Measurements from ENCODE around the gene EGFL7.
"Not testable (repeated sequence)": the region's sequence is repeated elsewhere in the genome, so short reads cannot be mapped to it uniquely, and the experiment has no call there.

The EGFL7 gene

DNA sequence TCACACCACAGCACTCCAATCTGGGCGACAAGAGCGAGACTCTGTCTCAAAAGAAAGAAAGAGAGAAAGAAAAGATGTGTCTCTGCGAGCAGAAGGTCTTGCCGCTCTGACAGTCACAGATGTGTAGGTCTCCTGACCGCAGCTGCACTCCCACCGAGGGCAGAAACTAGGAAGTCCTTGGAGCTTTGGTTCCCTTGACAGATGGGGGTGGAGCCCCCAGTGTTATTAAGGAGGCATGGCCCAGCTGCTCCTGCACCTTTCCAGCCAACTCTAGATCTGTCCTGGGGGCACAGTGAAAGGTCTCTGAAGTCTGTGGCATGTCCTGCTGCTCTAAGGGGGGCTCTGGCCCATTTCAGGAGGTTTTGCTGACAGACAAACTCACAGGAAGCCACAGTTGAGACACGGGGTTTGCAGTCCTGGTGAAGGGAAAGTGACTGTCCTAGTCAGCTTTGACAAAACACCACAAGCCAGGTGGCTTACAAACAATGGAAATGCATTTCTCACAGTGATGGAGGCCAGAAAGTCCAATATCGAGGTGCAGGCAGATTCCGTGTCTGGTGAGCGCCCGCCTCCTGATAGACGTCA is 40.7 kb downstream of the EGFL7 start:
- H3K36me3 ChIP-seq (ENCODE audit: control insufficient read depth, insufficient read depth, low read length), result no peaks in the 10 kb centered on the region

GRCh38 chr9:136704741-136705140 is 42.0 kb downstream of the EGFL7 start:
- H3K4me3 ChIP-seq (ENCODE audit: low read depth, low read length); H3K9ac ChIP-seq; H3K79me2 ChIP-seq; H3K27me3 ChIP-seq (ENCODE audit: control insufficient read depth, insufficient read depth, low read length); H3K36me3 ChIP-seq (ENCODE audit: control insufficient read depth, insufficient read depth, low read length); H2AFZ ChIP-seq; H3K4me1 ChIP-seq; H3K4me2 ChIP-seq (ENCODE audit: low read length); H3K9me3 ChIP-seq (ENCODE audit: control insufficient read depth, low read length); H3K27ac ChIP-seq: not testable (repeated sequence)

More for the DNA sequence above, 40.7 kb downstream of the EGFL7 start:
- Histone ChIP-seq H2AFZ (no peak overlapping the region), H3K9ac (no peak overlapping the region), H3K79me2 (no peaks in the 10 kb centered on the region), H3K4me1 (no peaks in the 10 kb centered on the region), H3K4me3 (ENCODE audit: low read depth, low read length) (no peak overlapping the region), H3K27ac (no peak overlapping the region), H3K9me3 (ENCODE audit: control insufficient read depth, low read length) (no peaks in the 10 kb centered on the region), H3K4me2 (ENCODE audit: low read length) (no peak overlapping the region), H3K27me3 (ENCODE audit: control insufficient read depth, insufficient read depth, low read length) (no peaks in the 10 kb centered on the region)
- TF ChIP-seq, protein P1, sequence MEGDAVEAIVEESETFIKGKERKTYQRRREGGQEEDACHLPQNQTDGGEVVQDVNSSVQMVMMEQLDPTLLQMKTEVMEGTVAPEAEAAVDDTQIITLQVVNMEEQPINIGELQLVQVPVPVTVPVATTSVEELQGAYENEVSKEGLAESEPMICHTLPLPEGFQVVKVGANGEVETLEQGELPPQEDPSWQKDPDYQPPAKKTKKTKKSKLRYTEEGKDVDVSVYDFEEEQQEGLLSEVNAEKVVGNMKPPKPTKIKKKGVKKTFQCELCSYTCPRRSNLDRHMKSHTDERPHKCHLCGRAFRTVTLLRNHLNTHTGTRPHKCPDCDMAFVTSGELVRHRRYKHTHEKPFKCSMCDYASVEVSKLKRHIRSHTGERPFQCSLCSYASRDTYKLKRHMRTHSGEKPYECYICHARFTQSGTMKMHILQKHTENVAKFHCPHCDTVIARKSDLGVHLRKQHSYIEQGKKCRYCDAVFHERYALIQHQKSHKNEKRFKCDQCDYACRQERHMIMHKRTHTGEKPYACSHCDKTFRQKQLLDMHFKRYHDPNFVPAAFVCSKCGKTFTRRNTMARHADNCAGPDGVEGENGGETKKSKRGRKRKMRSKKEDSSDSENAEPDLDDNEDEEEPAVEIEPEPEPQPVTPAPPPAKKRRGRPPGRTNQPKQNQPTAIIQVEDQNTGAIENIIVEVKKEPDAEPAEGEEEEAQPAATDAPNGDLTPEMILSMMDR (IDR thresholded peaks at IDR 0.05), result no peak

DNA sequence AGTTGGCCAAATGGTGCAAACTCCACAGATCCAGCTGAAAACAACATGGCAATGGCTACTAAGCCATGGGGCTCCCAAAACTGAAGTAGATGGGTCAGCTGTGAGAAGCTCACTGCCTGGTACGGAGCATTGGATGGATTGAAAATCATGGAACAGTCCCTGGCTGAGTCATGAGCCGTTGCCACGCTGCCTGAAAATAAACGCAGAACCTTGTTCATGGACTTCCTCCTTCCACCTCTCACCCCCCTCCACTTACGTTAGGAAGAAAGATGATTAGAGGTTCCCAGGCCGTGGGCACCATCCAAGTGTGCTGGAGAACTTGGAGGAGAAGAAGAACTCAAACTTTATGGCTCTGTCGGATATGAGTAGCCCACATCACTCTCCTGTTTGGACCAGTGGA is 42.8 kb downstream of the EGFL7 start:
- H3K4me2 ChIP-seq (ENCODE audit: low read length), result no peak overlapping the region
- H3K4me3 ChIP-seq (ENCODE audit: low read depth, low read length), result no peak overlapping the region
- H3K4me1 ChIP-seq, result no peaks in the 10 kb centered on the region
- TF ChIP-seq, protein P1 (IDR thresholded peaks at IDR 0.05), result no peak
- H3K9me3 ChIP-seq (ENCODE audit: control insufficient read depth, low read length), result no peaks in the 10 kb centered on the region
- H2AFZ ChIP-seq, result no peak overlapping the region
- H3K27ac ChIP-seq, result no peak overlapping the region
- no peak overlapping the region for H3K9ac ChIP-seq
- no peaks in the 10 kb centered on the region for H3K79me2 ChIP-seq
- no peaks in the 10 kb centered on the region for H3K27me3 ChIP-seq (ENCODE audit: control insufficient read depth, insufficient read depth, low read length)
- no peaks in the 10 kb centered on the region for H3K36me3 ChIP-seq (ENCODE audit: control insufficient read depth, insufficient read depth, low read length)

- Histone ChIP-seq H3K4me1 (no peaks in the 10 kb centered on the region), H3K79me2 (no peaks in the 10 kb centered on the region), H2AFZ (no peak overlapping the region), H3K27ac (no peak overlapping the region), H3K9ac (no peak overlapping the region), H3K27me3 (ENCODE audit: control insufficient read depth, insufficient read depth, low read length) (no peaks in the 10 kb centered on the region), H3K4me3 (ENCODE audit: low read depth, low read length) (no peak overlapping the region), H3K4me2 (ENCODE audit: low read length) (no peak overlapping the region), H3K36me3 (ENCODE audit: control insufficient read depth, insufficient read depth, low read length) (no peaks in the 10 kb centered on the region), H3K9me3 (ENCODE audit: control insufficient read depth, low read length) (no peaks in the 10 kb centered on the region)
- TF ChIP-seq, protein P1 (IDR thresholded peaks at IDR 0.05), result no peak
Measured at GRCh38 chr9:136707011-136707410, 44.3 kb downstream of the EGFL7 start.

GRCh38 chr9:136707849-136708517 is 45.3 kb downstream of the EGFL7 start:
- Histone ChIP-seq H3K36me3 (ENCODE audit: control insufficient read depth, insufficient read depth, low read length) (no peaks in the 10 kb centered on the region), H3K9ac (no peak overlapping the region), H3K9me3 (ENCODE audit: control insufficient read depth, low read length) (no peaks in the 10 kb centered on the region), H3K4me3 (ENCODE audit: low read depth, low read length) (no peak overlapping the region), H2AFZ (no peak overlapping the region), H3K4me2 (ENCODE audit: low read length) (no peak overlapping the region), H3K27me3 (ENCODE audit: control insufficient read depth, insufficient read depth, low read length) (no peaks in the 10 kb centered on the region), H3K79me2 (no peaks in the 10 kb centered on the region), H3K4me1 (no peaks in the 10 kb centered on the region), H3K27ac (no peak overlapping the region)
- TF ChIP-seq, protein P1 (IDR thresholded peaks at IDR 0.05), result no peak
